Measurements from ENCODE around the gene SPEN. TPM values are rescaled to one million over a fixed set of nuclear protein-coding genes. Genes with fewer than 3 reads are reported as not detected.
"Not testable (repeated sequence)": the region's sequence is repeated elsewhere in the genome, so short reads cannot be mapped to it uniquely, and the experiment has no call there.

SPEN gene
- total RNA-seq, 1 donor from 2014 or later = 21.4 TPM

DNA sequence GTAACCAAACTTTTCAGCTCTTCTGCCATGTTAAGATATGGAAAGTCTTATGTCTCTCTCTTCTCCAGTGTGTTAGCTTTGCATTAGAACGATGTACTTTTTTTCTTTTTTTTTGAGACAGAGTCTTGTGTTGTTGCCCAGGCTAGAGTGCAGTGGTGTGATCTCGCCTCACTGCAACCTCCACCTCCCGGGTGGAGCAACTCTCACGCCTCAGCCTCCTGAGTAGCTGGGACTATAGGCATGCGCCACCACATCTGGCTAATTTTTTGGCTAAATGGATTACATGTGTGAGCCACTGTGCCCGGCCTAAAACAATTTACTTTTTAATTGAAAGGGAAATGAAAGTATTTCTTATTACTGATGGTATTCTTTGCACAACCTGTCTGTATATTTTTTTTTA lies 35.8 kb downstream of the SPEN start:
- DNase-seq (ENCODE audit: missing footprints) (no peak), ATAC-seq (no peak)
- intact Hi-C loops (cut with DNase I) = no loop called here

DNA sequence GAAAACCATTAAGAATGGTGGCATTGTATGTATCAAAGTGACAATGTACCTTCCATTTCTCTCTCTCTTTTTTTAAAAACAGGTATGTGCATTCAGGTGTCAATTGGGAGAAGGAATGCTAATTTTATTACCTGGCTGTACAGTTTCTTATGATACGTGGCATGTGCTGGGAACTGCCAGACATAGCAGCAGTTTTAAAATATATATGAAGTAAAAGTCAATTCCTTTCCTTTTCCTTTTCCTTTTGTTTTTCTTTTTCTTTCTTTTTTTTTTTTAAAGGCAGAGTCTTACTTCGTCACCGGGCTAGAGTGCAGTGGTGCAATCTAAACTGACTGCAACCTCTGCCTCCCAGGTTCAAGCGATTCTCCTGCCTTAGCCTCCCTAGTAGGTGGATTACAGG lies 37.0 kb downstream of the SPEN start:
- intact Hi-C loops (cut with DNase I) = no loop called here
- DNase-seq (ENCODE audit: missing footprints) (no peak), ATAC-seq (no peak)

DNA sequence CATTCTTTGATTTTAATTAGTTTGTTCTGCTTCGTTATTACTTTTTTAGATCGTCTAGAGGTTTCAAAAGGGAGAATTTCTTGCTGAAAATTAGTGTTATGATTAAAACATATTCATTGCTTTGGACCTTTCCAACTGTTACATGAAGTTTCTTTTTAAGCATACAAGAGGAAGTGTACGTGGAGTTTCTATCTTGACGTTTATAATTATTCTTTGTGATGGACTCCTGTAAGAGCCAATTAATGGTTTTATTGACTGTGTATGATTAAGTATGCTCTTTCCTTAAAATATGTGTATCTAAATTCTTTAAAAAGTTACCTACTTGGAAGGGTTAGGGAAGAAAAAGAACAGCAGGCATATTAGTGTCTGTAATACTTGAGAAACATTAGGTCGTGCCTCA lies 37.8 kb downstream of the SPEN start:
- DNase-seq (ENCODE audit: missing footprints) = no peak
- ATAC-seq = no peak
- intact Hi-C loops (cut with DNase I) = loop anchor here (5.0 kb wide), 1 partner anchor 38 kb away; the partner anchor contains the start of gene SPEN

DNA sequence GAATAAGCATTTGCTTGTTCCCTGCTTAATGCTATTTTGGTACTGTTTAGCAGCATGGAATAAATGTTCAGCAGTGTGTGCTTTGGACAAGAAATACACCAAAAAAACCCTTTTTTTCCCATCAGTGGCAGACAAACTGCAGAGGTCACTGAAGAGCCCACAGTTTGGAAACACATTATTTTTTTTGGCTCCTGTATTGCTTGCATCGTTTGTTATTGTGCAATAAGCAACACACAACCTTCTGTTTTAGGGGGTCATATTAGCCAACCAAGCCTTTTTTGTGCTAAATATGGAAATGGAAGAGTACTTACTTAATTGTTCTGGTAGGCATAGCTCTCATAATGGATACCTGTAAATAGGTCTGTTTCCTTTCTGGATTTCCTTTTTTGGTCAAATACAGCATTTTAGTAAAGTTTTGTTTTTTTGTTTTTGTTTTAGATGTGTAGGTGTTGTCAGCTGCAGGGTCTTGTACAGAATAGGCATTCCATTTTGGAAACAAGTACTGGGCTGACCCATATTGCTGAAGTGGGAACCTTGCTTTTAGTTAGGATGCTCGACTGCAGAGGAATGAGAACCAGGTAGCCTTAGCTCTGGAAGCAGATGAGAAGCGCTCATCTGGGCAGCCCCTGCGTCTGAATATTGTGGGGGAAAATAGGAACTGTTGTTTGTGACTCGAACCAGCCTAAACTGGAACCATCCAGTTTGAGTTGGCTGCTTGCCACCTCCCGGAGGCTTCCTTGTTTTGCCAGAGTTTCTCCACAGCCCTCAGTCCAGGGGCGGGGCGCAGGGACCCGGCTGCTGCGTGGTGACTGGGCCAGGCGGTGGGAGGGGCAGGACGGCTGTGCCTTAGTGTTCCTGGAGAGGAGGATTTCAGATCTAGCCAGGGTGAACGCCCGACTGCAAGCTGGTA lies 38.4 kb downstream of the SPEN start:
- ATAC-seq (peak; percentile 97), DNase-seq (ENCODE audit: missing footprints) (peak; percentile 99)
- intact Hi-C loops (cut with DNase I) = loop anchor here (5.0 kb wide), 1 partner anchor 39 kb away; the partner anchor contains the start of gene SPEN

DNA sequence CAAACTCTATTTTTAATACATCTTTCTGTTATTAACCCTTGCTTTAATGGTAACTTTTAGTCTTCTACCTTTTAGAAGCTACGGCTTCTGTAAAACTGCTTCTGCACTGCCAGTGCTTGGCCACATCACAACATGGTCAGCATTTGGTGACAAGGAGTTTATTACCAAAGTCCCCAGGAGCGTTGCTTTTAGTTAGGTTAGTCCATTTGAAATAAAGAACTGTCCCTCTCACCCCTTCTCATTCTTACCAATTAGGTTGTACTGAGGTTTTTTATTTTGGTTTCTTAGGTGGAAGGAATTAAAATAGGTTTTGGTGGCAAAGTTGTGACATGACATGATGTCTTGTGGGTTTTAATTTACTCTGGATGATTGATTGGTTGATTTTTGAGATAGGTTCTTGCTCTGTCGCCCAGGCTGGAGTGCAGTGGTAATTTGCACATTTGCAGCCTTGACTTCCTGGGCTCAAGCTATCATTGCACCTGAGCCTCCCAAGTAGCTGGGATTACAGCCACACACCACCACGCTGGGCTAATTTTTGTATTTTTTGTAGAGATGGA lies 39.2 kb downstream of the SPEN start:
- ATAC-seq (no peak), DNase-seq (ENCODE audit: missing footprints) (no peak)
- intact Hi-C loops (cut with DNase I) = loop anchor here (5.0 kb wide), 1 partner anchor 39 kb away; the partner anchor contains the start of gene SPEN

DNA sequence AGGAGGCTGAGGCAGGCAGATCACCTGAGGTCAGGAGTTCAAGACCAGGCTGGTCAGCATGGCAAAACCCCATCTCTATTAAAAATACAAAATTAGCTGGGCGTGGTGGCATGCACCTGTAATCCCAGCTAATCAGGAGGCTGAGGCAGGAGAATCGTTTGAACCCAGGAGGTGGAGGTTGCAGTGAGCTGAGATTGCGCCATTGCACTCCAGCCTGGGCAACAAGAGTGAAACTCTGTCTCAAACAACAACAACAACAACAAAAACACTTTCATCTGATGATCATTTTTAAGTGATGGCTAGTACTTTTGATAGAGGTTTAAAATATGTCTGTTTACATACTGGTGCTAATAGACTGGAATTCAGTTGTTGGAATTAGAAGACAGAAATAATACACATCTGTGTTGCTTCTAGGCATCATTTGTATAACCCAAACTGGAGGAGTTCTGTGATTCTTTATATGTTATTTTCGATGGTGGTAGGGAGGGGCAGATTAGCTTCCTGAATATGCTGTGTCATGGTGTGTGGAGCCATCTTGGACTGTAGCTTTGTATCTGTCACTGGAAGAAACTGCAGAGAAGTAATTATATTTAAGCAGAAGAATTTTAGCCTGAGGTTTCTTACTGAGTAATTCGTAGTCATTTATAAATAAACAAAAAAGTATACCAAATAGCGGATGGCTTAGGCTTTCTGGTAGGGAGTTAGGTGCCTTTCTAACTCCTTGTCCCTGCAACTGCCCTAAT lies 45.5 kb downstream of the SPEN start:
- intact Hi-C loops (cut with DNase I) = not testable (repeated sequence)

DNA sequence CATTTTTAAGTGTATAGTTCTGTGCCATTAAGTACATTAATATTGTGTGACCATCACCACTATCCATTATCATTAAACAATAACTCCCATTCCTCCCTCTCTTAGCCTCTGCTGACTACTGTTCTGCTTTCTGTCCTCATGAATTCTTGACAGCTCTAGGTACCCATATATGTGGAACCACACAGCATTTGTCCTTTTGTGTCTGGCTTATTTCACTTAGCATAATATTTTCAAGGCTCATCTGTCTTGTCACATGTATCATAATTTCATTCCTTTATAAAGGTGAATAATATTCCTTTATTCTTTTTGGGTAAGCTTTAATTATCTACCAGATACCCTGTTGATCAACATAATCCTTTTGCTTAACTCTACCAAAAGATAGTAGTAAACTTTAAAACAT lies 47.7 kb downstream of the SPEN start:
- intact Hi-C loops (cut with DNase I) = no loop called here
- ATAC-seq (no peak), DNase-seq (ENCODE audit: missing footprints) (no peak)

More for the DNA sequence above, 45.5 kb downstream of the SPEN start:
- ATAC-seq; DNase-seq (ENCODE audit: missing footprints): not testable (repeated sequence)

DNA sequence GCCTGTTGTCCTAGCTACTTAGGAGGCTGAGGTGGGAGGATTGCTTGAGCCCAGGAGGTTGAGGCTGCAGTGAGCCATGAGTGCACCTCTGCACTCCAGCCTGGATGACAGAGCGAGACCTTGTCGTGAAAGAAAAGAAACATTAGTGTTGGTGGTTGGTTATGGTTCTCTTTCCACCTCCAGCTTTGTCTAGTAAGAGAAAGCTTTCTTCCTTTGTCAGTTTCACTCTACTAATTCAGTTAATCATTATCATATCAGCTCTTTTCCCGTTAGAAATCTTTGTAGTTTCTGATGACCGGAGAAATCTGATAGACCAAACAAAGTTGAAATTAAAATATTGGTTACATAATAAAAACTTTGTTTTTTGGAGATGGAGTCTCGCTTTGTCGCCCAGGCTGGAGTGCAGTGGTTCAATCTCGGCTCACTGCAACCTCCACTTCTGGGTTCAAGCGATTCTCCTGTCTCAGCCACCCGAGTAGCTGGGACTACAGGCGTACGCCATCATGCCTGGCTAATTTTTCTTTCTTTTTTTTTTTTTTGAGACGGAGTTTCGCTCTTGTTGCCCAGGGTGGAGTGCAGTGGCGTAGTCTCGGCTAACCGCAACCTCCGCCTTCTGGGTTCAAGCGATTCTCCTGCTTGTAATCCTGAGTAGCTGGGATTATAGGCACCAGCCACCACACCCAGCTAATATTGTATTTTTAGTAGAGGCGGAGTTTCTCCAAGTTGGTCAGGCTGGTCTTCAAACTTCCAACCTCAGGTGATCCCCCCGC lies 49.5 kb downstream of the SPEN start:
- intact Hi-C loops (cut with DNase I); ATAC-seq; DNase-seq (ENCODE audit: missing footprints): not testable (repeated sequence)

DNA sequence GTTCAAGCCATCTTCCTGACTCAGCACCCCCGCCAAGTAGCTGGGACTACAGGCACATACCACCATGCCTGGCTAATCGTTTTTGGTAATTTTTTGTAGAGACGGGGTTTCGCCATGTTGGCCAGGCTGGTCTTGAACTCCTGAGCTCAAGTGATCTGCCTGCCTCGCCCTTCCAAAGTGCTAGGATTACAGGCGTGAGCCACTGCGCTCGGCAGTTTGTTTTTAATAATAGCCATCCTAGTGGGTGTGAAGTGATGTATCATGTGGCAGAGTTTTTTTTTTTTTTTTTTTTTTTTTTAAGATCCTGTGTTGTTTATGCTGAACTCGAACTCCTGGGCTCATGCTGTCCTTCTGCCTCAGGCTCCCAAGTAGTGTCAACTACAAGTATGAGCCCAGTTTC lies 51.8 kb downstream of the SPEN start:
- intact Hi-C loops (cut with DNase I) = no loop called here
- ATAC-seq = no peak
- no peak for DNase-seq (ENCODE audit: missing footprints)

DNA sequence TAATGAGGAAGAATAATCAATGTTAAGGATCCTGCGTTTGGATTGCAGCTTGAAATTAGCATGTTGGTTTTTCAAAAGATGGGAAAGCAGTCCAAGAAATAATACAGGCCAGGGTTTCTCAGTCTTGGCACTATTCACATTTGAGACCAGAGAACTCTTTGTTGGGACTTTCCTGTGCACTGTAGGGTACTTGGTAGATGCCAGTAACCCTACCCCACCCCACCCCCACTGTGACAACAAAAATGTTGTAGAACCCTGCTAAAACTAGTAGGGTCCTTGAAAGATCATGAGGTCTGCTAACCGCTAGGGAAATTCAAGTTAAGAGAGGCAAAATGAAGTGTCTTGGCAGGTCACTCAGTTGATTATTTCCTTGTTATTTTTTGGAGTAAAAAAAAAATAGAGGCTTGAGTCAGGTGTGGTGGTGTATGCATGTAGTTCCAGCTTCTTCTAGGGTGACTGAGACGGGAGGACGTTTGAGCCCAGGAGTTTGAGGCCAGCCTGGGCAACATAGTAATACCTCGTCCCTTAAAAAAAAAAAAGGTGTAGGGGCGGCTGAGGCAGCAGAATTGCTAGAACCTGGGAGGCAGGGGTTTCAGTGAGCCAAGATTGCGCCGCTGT lies 53.3 kb downstream of the SPEN start:
- intact Hi-C loops (cut with DNase I) = loop anchor here (5.0 kb wide), 1 partner anchor 47 kb away; no protein-coding TSS in a partner anchor
- ATAC-seq (no peak), DNase-seq (ENCODE audit: missing footprints) (no peak)

DNA sequence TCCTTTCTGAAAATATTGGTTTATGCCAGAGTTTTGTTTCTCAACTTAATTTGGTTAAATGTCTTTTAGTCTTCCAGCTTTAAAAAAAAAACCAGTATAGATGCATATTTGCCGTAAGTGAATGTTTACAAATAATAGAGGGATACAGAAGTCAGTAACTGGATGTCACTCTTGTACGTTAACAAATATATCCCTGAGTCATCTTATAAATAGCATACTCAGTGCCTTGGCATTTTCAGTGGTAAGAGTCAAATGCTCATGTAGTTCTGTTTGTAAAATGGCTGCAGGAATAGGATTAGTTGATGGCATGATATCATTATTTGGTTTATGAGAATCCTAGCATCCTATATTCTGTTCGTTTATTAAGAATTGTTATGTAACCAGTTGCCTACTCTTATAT lies 55.4 kb downstream of the SPEN start:
- ATAC-seq (peak; percentile 48), DNase-seq (ENCODE audit: missing footprints) (no peak)
- intact Hi-C loops (cut with DNase I) = loop anchor here (5.0 kb wide), 1 partner anchor 44 kb away; no protein-coding TSS in a partner anchor

DNA sequence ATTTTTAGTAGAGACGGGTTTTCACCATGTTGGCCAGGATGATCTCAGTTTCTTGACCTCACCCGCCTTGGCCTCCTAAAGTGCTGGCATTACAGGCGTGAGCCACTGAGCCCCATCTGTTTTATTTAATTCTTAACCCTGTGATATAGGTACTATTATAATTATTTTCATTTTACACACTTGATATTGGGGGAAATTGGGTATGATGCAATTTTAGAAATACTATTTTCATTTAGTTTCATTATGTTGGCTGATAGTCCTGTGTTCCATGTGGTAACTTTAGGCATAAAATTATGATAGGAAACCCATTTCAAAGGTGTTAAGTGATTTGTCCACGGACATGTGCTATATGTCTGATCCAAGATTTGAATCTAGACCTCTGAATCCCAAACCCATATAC lies 61.1 kb downstream of the SPEN start:
- DNase-seq (ENCODE audit: missing footprints) = no peak
- no peak for ATAC-seq
- intact Hi-C loops (cut with DNase I) = no loop called here

DNA sequence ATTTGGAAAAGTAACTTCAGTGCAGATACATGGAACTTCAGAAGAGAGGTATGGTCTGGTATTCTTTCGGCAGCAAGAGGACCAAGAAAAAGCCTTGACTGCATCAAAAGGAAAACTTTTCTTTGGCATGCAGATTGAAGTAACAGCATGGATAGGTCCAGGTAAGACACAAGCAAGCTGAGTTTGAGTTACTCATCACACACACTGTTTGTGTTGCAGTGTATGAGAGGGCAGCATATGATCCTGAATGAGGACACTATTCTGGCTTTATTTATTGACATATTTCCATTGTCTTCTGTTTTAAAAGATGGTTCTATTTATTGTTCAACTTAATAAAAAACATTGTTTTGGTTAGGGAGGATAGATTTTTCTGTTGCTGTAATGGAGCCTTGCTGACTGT lies 63.6 kb downstream of the SPEN start:
- ATAC-seq (no peak), DNase-seq (ENCODE audit: missing footprints) (no peak)
- intact Hi-C loops (cut with DNase I) = no loop called here

DNA sequence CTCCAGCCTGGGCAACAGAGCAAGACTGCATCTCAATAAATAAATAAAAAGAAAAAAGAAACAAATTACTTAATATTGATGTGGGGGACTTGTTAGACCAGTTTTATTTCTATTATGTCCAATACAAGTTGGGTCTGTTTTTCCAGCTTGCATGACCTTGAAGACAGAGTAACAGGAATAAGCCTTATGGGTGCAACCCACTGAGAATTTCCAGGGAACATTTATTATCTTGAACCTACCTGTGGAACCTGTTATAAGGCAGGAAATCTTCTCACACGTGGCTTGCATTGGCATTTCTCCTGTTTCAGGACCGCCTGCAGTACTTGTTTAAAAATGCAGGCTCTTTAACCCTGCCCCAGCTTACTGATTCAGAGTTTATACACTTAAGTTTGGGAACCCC lies 64.4 kb downstream of the SPEN start:
- ATAC-seq (no peak), DNase-seq (ENCODE audit: missing footprints) (no peak)
- intact Hi-C loops (cut with DNase I) = no loop called here

DNA sequence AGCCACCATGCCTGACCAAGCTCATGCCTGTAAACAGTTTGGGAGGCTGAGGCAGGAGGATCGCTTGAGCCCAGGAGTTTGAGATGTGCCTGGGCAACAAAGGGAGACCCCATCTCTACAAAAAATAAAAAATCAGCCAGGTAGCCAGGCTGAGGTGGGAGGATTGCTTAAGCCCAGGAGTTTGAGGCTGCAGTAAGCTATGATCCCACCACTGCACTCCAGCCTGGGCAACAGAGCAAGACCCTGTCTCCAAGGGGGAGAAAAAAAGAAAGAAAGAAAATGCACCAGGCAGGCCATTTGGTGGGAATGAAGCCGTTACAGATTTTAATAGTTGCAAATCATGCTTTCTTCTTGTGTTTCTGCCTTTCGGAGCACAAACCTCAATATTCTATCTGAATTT lies 66.1 kb downstream of the SPEN start:
- intact Hi-C loops (cut with DNase I); ATAC-seq; DNase-seq (ENCODE audit: missing footprints): not testable (repeated sequence)

DNA sequence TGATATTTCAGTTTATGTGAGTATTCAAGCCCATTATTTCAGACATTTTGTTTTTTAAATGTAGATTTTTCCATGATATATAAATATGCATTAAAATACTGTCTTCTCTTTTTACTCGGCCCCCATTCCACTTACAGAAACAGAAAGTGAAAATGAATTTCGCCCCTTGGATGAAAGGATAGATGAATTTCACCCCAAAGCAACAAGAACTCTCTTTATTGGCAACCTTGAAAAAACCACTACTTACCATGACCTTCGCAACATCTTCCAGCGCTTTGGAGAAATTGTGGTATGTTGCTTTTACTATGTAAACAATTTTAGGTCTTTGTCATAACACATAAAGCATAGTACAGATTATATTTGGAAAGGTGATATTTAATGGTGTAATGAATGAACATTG lies 68.5 kb downstream of the SPEN start:
- ATAC-seq (no peak), DNase-seq (ENCODE audit: missing footprints) (no peak)
- intact Hi-C loops (cut with DNase I) = no loop called here

DNA sequence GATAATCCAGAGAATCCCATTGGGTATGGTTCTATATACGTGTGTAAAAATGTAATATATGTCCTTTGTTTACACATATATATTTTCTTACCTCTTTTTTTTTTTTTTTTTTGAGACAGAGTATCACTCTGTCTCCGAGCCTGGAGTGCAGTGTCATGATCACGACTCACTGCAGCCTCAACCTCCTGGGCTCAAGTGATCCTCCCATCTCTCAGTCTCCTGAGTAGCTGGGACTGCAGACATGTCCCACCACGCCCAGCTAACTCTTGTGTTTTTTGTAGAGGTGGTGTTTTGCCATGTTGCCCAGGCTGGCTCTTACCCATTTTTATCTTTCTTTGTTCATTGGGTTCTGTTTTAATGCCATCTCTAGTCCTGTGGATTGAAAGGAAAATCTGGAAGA lies 68.9 kb downstream of the SPEN start:
- intact Hi-C loops (cut with DNase I) = no loop called here
- ATAC-seq = no peak
- DNase-seq (ENCODE audit: missing footprints) = no peak

DNA sequence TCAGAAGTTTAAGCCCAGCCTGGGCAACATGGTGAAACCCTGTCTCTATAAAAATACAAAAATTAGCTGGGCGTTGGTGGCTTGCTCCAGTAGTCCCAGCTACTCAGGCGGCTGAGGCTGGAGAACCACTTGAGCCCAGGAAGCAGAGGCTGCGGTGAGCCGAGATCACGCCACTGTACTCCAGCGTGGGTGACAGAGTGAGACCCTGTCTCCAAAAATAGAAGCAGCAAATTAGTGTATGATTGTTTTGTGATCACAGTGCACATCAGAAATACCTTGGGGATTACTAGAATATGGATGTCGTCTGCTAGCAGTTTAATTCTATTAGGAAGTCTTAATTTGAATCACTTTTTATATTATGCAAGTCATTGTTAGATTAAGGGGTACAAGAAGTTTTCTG lies 69.4 kb downstream of the SPEN start:
- ATAC-seq = peak; percentile 28

More for the DNA sequence above, 69.4 kb downstream of the SPEN start:
- intact Hi-C loops (cut with DNase I) = no loop called here
- DNase-seq (ENCODE audit: missing footprints) = no peak
